GM21360 (cell line): ENCODE results near the gene MRPL32.

ENCODE experiments used
- ATAC-seq: cut with Tn5 transposase; IDR thresholded peaks from one replicate; pipeline ENCODE4 v1.9.1; 2021; ENCODE audit warnings: mild to moderate bottlenecking, moderate library complexity; ENCODE audit not compliant: unreplicated experiment

MRPL32 gene

DNA sequence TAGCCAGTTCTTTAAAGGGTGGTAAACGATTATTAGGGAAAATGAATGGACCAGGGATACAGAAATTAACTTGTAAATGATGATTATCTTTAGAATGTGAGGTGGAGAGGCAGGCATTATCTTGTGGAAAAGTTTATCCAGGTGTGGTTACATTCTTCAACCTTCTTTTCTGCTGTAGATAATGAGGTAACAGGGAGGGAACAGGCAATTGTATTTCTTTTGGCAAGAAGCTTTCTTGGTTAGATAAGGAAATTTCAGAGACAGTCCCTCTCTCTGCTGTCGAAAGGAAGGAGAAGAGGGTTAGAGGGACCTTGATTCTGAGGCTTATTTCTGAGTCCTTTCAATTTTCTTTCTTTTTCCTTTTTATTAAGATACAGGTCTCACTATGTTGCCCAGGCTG, 32.1 kb downstream of the MRPL32 start:
- ATAC-seq = no peak

DNA sequence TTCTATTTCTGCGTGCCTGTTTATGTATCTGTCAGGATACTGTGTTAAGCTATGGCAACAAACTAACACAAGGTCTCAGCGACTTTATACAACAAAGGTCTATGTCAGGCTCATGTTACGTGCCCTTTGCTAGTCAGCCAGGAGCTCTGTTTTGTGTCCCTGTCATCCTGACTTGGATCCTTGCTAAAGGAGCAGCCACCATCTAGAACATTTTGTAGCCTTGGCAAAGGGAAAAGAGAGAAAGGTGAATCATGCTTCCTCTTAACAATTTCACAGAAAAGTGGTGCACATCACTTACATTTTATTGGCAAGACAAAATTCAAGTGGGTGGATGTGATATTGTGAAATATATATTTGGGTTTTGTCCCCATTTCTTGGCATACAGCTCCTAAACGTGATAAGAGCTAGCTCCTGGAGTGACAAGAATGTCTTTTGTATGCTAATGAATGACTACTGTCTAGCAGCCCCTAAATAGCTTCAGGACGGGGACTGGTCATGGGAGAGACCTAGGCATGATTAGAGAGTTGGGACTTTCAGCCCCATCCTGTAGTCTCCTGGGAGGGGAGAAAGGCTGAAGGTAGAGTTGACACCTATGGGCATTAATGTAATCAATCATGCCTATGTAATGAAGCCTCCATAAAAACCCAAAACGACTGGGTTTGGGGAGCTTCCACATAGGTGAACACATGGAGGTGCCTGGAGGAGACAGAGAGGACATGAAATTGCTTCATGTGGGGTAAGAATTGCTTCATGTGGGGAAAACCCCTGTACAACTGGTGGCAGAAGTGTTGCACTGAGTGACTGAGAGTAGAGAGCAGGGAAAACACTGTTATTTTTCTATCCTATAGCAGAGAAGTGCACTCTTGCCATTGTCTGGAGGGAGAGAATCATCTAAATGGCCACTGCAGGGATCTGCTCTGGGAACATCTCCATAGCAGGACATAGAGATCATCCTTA, 33.0 kb downstream of the MRPL32 start:
- ATAC-seq = no peak

DNA sequence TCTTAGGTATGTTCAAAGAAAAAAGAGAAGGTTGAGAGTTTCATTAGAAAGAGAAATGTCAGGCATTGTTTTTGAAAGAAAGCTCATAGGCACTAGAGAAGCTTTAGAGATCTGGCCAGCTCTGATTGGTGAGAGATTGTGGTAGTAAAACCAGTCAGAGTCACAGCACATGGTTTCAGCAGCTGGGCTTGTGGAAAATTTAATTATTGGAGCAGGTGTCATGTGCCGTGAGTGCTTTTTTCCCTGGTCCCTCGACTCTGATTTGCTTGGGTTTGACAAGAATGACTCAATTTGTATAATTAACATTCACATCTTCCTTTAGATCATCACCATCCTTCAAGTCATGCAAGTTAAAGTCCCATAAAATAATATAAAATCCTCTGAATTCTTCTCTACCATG, 35.2 kb downstream of the MRPL32 start:
- no peak for ATAC-seq

DNA sequence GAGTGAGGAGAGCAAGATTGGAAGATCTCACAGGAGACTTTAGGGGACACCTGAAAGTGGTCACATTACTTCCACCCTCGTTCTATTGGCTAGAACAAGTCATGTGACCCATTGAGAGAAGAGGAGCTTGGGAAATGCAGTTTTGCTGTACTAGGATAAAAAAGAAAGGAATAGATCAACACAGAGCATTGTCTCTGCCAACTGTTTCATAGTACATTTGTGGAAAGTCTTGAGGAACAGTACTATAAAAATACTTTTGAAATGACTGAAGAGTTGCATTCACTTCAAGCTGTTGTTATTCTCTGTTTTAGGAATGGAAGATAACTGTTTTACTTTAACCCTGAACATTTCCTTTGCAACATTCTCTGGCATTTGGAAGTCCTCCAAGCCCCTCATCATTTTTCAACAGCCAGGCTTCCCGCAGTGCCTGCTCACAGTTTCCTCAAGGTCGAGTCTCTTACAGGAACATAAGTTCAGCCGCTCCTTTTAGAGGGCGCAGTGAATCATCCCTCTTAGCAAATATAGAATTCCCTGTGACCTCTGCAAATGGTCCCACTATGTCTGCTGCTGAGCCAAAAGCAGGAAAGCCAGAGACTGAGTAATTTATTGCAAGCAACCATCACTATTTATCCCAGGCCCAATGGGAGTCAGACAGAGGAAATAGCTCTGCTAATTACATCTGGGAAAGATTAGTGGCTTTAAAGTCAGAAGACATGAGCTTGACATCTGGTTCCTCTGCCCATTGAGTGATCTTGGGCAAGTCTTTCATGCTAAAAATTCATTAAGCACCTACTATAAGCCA, 40.7 kb downstream of the MRPL32 start:
- no peak for ATAC-seq

DNA sequence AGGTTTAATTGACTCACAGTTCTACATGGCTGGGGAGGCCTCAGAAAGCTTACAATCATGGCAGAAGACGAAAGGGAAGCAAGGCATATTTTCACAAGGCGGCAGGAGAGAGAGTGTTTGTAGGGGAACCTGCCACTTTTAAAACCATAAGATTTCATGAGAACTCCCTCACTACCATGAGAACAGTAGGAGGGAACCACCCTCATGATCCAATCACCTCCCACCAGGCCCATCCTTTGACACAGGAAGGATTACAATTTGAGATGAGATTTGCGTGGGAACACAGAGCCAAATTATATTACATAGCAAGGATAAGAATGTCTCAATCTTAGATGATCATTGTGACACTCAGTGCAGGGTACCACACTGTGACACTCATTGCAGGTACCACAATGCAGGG, 44.2 kb downstream of the MRPL32 start:
- no peak for ATAC-seq

DNA sequence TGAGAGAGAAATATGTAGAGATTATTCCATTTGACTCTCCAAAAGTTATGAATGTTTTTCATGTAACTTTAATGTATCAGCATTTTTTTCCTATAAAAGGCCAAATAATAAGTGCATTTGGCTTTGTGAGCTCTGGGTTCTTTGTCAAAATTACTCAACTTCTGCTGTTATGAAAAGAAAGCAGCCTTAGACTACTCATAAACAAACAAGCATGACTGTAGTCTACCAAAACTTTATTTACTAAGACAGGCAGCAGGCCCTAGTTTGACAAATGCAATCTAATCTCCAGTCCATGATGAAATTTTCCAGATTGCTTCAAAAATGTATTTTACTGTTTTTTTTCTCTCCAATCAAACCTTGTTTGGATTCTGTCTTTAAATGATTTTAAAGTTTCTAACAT, 46.3 kb downstream of the MRPL32 start:
- ATAC-seq = no peak

DNA sequence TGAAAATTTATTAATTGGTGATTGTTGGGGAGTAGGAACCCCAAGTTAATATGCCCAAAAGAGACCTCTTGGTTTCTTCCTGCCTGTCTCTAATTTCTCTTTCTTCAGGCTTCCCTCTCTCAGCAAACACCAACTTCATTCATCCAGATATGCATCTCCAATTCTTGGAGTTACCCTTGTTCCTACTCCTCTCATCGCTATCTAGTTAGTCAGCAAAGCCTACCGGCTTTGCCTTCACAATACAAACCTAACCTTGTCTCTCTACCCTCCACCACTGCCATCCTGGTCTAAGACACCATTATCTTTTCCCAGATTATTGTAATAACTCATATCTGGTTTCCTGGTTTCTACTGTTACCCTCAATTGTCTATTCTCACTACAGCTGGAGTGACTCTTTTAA, 47.9 kb downstream of the MRPL32 start:
- ATAC-seq = no peak

DNA sequence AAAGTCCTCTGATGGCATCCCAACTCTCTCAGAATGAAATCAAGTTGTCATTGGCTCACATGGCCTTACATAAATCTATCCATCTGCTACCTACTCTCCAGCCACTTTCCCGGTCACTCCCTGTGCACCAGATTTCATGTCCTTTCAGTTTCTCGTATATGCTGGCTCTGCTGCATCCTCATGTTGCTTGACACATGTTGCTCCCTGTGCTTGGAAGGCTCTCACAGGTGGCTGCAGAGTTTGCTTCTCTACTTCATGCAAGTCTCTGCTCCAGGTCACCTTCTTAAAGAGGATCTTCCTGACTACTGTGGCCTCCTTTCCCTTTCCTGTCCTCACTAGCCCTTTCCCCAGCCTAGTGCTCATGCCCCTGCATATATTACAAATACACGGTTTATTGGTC, 48.3 kb downstream of the MRPL32 start:
- no peak for ATAC-seq

DNA sequence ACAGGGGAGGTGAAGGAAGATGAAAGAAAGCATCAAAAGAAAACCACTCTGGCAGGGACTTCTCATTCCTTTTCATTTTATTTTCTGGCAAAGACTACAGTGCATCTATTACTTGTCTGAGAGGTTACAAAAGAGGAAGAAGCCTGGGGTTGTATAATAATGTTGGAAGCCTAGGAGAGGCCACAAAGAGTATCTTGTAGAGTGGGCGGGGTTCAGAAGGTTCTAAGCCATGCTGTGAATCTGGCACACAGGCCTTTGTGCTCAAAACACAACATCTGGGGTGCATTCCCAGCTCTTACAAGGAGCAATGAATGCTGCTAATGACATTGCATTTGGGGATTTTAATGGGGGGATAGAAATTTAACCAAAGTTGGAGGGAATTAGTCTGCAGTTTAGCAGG, 49.4 kb downstream of the MRPL32 start:
- ATAC-seq = no peak

DNA sequence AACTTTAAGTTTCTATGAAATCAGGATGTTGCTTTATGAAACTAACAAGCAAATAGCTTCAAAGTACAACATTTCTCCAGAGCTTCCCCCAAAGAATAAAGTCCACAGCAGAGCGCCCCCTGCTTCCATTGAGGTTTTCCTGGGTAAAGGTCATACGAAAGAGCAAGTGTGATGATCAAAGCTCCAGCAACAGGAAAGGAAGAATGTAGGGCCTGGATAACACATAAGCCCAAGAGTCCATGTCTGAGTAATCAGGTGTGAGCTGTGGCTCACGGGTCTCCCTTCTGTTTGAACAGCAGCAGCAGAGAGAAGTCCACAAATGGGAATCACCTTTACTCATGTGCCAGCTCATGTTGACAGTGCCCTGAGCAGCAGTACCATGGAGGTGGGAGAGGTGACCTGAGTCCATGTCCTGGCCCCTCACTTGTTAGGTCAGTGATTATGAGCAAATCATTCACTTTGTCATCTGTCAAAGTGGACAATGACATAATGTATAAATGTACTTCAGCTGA, 50.5 kb downstream of the MRPL32 start:
- ATAC-seq = no peak

DNA sequence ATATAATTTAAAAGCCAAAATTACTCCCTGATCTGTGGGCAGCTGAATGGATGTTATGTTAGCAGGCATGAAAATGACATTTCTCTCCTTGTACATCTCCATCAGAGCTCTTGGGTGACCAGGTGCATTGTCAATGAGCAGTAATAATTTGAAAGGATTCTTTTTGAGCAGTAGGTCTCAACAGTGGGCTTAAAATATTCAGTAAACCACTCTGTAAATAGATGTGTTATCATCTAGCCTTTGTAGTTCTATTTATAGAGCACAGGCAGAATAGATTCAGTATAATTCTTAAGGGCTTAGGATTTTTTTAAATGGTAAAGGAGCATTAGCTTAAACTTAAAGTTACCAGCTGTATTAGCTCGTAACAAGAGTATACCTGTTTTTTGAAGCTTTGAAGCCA, 52.0 kb downstream of the MRPL32 start:
- ATAC-seq = no peak

DNA sequence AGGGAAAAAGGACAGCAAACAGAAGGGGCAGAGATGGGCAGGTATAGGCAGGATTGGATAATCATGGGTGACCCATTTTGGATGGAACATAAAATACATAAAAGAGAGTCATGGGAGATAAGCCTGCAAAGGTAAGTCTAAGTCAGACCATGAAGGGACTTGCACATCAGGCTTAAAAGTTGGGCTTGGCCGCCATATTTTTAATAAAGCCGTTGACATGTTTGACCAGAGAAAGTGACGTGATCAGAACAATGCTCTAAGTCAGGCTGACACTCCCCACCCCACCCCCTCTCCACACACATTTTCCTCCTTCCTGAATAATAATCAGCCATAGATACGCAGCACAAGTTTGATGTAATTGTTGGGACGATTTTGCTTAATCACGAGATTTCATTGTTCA, 54.0 kb downstream of the MRPL32 start:
- ATAC-seq = no peak

DNA sequence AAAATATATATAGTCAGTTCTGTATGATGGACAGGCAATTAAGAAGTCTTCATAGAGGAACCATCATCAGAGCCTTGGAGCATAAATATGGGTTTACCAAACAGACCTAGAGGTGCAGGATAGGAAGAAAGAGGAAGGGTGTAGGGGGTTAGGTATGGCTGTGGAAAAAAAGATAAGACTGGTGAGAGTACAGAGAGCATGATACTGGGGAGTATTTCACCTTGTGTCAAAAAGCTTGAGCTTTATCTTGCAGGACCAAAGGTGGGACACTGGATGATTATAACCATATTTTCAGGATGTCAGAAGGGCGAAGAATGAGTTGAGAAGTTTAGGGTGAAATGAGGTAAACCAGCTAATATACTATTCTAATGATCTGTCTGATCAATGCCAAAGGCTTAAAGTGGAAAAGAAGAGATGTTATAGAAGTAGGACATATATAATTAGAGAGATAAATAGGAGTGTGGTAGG, 54.6 kb downstream of the MRPL32 start:
- no peak for ATAC-seq
